ENCODE data around the gene PLD3.

GRCh38 chr19:40317338-40317737, 31.2 kb upstream of the PLD3 start:
- no peak for TF ChIP-seq POLR2A (IDR thresholded peaks at IDR 0.05; ENCODE audit: low read depth, low read length)
- no peak for TF ChIP-seq POLR2AphosphoS5 (IDR thresholded peaks at IDR 0.05; ENCODE audit: insufficient read depth, low read depth, low read length)
- TF ChIP-seq, protein P1, sequence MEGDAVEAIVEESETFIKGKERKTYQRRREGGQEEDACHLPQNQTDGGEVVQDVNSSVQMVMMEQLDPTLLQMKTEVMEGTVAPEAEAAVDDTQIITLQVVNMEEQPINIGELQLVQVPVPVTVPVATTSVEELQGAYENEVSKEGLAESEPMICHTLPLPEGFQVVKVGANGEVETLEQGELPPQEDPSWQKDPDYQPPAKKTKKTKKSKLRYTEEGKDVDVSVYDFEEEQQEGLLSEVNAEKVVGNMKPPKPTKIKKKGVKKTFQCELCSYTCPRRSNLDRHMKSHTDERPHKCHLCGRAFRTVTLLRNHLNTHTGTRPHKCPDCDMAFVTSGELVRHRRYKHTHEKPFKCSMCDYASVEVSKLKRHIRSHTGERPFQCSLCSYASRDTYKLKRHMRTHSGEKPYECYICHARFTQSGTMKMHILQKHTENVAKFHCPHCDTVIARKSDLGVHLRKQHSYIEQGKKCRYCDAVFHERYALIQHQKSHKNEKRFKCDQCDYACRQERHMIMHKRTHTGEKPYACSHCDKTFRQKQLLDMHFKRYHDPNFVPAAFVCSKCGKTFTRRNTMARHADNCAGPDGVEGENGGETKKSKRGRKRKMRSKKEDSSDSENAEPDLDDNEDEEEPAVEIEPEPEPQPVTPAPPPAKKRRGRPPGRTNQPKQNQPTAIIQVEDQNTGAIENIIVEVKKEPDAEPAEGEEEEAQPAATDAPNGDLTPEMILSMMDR (IDR thresholded peaks at IDR 0.05; ENCODE audit: extremely low read depth in 1 of 2, insufficient read depth in 1 of 2, low read depth in 1 of 2, low read length in 2 of 2): no peak
- TF ChIP-seq EZH2 (IDR thresholded peaks at IDR 0.05; ENCODE audit: borderline replicate concordance, low read depth, low read length, severe bottlenecking): no peak

Data from endothelial cell of umbilical vein (primary cell).